Panc1 (cell line): Measurements from ENCODE around the gene STK4. TPM values are rescaled to one million over a fixed set of nuclear protein-coding genes. Genes with fewer than 3 reads are reported as not detected.

Experiments
- ATAC-seq: fragments of 200-7000 bp; cut with Tn5 transposase; 2 replicates; pipeline ENCODE4 v1.9.1; 2020; ENCODE audit warnings: mild to moderate bottlenecking, moderate library complexity
- BruUV-seq: library from RNA; stranded (reverse); fragments of 400-500 nt; replicated peaks from 2 replicates; lab custom pipeline; 2021; lab: Mats Ljungman, UMichigan
- CTCF ChIA-PET: fragments of 300-600 bp; sonication (Branson Sonifier 250); formaldehyde crosslinking; loops from one replicate; lab custom pipeline; 2022; ENCODE audit warnings: antibody characterized with exemption; lab: Charles Lee
- POLR2A ChIA-PET: fragments of 300-600 bp; sonication (Branson Sonifier 250); formaldehyde crosslinking; loops from one replicate; lab custom pipeline; 2022; ENCODE audit warnings: antibody characterized with exemption; lab: Charles Lee
- DNase-seq: peaks from one replicate; pipeline ENCODE4 v3.0.0-alpha.2; 2010; ENCODE audit warnings: low read depth, low spot score
- H3K27ac ChIP-seq: 2 replicates; pipeline ENCODE4 v1.5.1; 2011; ENCODE audit warnings: mild to moderate bottlenecking, low read length, inconsistent platforms
- H3K27me3 ChIP-seq: fragments of 200-500 bp; sonication (Bioruptor generic); 2 replicates; pipeline ENCODE4 v1.6.0; 2014; ENCODE audit warnings: low read length, inconsistent platforms; ENCODE audit not compliant: control insufficient read depth, insufficient read depth
- H3K36me3 ChIP-seq: fragments of 200-500 bp; sonication (Bioruptor generic); 2 replicates; pipeline ENCODE4 v1.5.1; 2014; ENCODE audit warnings: inconsistent platforms, mild to moderate bottlenecking, low read length, moderate library complexity; ENCODE audit not compliant: control insufficient read depth, insufficient read depth
- H3K4me1 ChIP-seq: 2 replicates; pipeline ENCODE4 v1.5.1; 2011; ENCODE audit warnings: inconsistent platforms, mild to moderate bottlenecking, low read length, moderate library complexity; ENCODE audit not compliant: control insufficient read depth, insufficient read depth
- H3K4me3 ChIP-seq, 2 experiments: 2 replicates each; pipeline ENCODE4 v1.5.1; 2011 to 2012; ENCODE audit warnings: low read depth in 2 of 2, low read length in 2 of 2, mild to moderate bottlenecking in 2 of 2, inconsistent platforms in 1 of 2, moderate library complexity in 1 of 2
- H3K9me3 ChIP-seq: fragments of 200-500 bp; sonication (Bioruptor generic); 2 replicates; pipeline ENCODE4 v1.5.1; 2014; ENCODE audit warnings: low read depth, mild to moderate bottlenecking, inconsistent platforms, low read length, moderate library complexity; ENCODE audit not compliant: control insufficient read depth, insufficient read depth
- POLR2AphosphoS5 ChIP-seq: IDR thresholded peaks from 2 replicates; pipeline ENCODE4 v1.6.1; 2012; ENCODE audit warnings: mild to moderate bottlenecking, low read depth, low read length, moderate library complexity
- REST ChIP-seq, 2 experiments: IDR thresholded peaks; 2 replicates each; pipeline ENCODE4 v1.6.1; 2011 to 2012; ENCODE audit warnings: low read depth in 2 of 2, control low read depth in 1 of 2, low read length in 1 of 2, mild to moderate bottlenecking in 1 of 2, moderate library complexity in 1 of 2; ENCODE audit not compliant: insufficient read depth in 1 of 2
- SIN3A ChIP-seq: IDR thresholded peaks from 2 replicates; pipeline ENCODE4 v1.6.1; 2012; ENCODE audit warnings: low read depth, mild to moderate bottlenecking, low read length, moderate library complexity, borderline replicate concordance; ENCODE audit not compliant: insufficient read depth
- TCF7L2 ChIP-seq: IDR thresholded peaks from 2 replicates; pipeline ENCODE4 v1.6.1; 2011; ENCODE audit warnings: mild to moderate bottlenecking, low read depth, low read length, inconsistent platforms
- in situ Hi-C: cut with HindIII; loops from 2 replicates; pipeline ENCODE4 v1.10.0; 2016; ENCODE audit warnings: low sequenced_read_pairs, low pct_unique_long_range_greater_than_20kb
- intact Hi-C: fragments of 100-400 bp; cut with micrococcal nuclease; formaldehyde crosslinking; loops from one replicate; pipeline ENCODE4 v1.10.0; 2022; ENCODE audit not compliant: unreplicated experiment
- total RNA-seq: library from RNA; stranded (reverse); gene quantifications from one replicate; pipeline ENCODE4 v1.2.1, GENCODE V29; 2021; ENCODE audit not compliant: unreplicated experiment
- TF ChIP-seq, protein P1 (sequence below): fragments of 450-650 bp; IDR thresholded peaks from 2 replicates; pipeline ENCODE4 v1.5.1; 2017; ENCODE audit warnings: mild to moderate bottlenecking

Gene STK4
- total RNA-seq, 1 experiment from 2014 or later: 50.2 TPM

DNA sequence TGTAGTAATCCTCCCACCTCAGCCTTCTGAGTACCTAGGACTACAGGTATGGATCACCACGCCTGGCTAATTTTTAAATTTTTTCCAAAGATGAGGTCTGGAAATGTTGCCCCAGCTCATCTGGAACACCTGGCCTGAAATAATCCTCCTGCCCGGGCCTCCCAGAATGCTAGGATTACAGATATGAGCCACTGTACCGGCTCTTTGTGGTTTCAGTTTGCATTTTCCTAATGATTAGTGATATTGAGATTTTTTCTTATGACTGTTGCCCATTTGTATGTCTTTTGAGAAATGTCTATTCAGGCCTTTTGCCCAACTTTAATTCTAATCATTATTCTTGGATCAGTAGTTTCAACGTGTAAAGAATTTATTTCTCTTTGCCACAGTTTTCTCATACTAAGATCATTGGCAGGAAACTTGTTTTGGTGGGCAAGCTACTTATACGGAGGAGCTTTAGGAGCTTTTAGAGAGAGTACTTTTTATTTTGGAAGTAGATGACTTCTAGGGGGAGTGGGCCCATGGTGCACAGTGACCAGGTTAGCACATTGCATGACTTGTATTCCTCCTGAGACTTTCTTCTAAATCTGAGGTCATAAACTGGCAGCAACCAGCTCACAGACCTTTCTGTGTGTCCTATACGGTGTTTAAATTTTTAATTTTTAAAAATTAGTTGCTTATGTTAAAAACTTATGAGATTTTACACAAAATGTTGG lies 62.3 kb downstream of the STK4 start:
- H3K36me3 ChIP-seq: peaks cover 7% of the 10 kb centered on the region; the same call in 1 of the 2 replicates
- ChIA-PET CTCF (no interaction called here), POLR2A (no interaction called here)
- ATAC-seq (no peak), DNase-seq (no peak)
- no peaks in the 10 kb centered on the region for H3K4me1 ChIP-seq
- no peak overlapping the region for H3K27ac ChIP-seq
- no TSS peak for BruUV-seq
- intact Hi-C loops: no loop called here
- no peak for TF ChIP-seq SIN3A
- no peak for TF ChIP-seq REST (IDR thresholded peaks at IDR 0.05; ENCODE audit: insufficient read depth in 1 of 2, low read depth in 2 of 2, low read length in 1 of 2)
- no peak for TF ChIP-seq POLR2AphosphoS5
- TF ChIP-seq, protein P1, sequence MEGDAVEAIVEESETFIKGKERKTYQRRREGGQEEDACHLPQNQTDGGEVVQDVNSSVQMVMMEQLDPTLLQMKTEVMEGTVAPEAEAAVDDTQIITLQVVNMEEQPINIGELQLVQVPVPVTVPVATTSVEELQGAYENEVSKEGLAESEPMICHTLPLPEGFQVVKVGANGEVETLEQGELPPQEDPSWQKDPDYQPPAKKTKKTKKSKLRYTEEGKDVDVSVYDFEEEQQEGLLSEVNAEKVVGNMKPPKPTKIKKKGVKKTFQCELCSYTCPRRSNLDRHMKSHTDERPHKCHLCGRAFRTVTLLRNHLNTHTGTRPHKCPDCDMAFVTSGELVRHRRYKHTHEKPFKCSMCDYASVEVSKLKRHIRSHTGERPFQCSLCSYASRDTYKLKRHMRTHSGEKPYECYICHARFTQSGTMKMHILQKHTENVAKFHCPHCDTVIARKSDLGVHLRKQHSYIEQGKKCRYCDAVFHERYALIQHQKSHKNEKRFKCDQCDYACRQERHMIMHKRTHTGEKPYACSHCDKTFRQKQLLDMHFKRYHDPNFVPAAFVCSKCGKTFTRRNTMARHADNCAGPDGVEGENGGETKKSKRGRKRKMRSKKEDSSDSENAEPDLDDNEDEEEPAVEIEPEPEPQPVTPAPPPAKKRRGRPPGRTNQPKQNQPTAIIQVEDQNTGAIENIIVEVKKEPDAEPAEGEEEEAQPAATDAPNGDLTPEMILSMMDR: no peak
- no peak for TF ChIP-seq TCF7L2
- no peaks in the 10 kb centered on the region for H3K9me3 ChIP-seq
- H3K4me3 ChIP-seq: no peak overlapping the region
- no peaks in the 10 kb centered on the region for H3K27me3 ChIP-seq
- in situ Hi-C loops: no loop called here

GRCh38 chr20:45029884-45030283 lies 63.6 kb downstream of the STK4 start:
- Histone ChIP-seq H3K9me3 (no peaks in the 10 kb centered on the region), H3K4me3 (no peak overlapping the region), H3K27me3 (no peaks in the 10 kb centered on the region), H3K27ac (no peak overlapping the region), H3K4me1 (no peaks in the 10 kb centered on the region), H3K36me3 (peaks cover 4% of the 10 kb centered on the region; the same call in 1 of the 2 replicates)
- in situ Hi-C loops: no loop called here
- no TSS peak for BruUV-seq
- intact Hi-C loops: no loop called here
- TF ChIP-seq POLR2AphosphoS5 (no peak), TCF7L2 (no peak), REST (IDR thresholded peaks at IDR 0.05; ENCODE audit: insufficient read depth in 1 of 2, low read depth in 2 of 2, low read length in 1 of 2) (no peak), SIN3A (no peak)
- TF ChIP-seq, protein P1: no peak
- no peak for DNase-seq
- ChIA-PET POLR2A (interaction anchor here (0.6 kb wide), 2 partner anchors 10 to 66 kb away, joined by 3 to 6 read pairs; no protein-coding TSS in a partner anchor), CTCF (no interaction called here)
- no peak for ATAC-seq
